Activated CD4-positive, CD25-positive, alpha-beta regulatory T cell treated with anti-CD3 and anti-CD28 coated beads, Interleukin-2, amount 50 U/mL, for 72 hours (primary cell): ENCODE measurements around the gene PIEZO2.

Experiments
- DNase-seq: peaks from one replicate; pipeline ENCODE4 v3.0.0; 2021

PIEZO2 gene

DNA sequence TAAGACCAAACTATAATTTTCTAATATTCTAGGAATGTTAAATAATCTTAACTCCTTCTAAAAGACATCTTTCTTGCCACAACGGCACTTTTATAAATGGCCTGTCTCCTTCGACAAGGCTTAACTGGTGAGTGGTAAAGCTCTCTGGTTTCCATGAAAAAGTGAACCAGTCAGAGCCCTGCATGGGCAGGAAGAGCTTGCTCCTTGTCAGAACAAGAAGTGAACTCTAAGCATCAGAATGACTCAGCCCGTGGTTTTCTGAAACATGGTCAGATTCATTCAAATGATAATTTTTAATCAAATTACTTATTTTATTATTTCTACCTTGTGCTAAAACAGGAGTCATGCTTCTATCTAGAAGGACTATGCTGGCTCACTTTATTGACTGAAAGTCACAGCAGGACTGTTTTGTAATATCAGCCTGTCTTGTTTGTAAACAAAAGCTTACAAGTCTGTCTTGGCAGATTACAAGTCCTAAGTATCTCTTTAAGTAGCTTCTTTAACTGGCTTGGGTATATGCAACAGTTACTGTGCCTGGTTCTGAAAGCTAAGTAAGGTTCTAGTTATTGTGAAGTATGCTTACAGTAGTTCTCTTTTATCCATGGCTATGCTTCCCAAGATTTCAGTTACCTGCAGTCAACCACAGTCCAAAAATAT, 378.2 kb downstream of the PIEZO2 start:
- no peak for DNase-seq

DNA sequence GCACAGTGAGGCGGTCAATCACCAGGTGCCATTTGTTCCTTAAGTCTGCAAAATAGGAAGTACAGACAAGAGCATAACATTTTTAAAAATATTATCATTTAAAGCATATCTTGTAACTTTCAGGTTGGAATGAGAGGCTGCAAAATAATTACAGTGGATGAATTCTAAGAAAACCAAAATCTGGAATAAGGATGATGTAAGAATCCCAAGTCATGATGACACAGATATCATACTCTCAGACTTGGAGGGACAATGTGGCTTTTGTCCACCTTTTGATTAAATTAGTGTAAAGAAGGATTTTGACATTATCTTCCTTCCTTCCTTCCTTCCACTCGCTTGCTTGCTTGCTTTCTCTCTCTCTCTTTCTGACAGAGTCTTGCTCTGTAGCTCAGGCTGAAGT, 379.1 kb downstream of the PIEZO2 start:
- DNase-seq, result no peak

DNA sequence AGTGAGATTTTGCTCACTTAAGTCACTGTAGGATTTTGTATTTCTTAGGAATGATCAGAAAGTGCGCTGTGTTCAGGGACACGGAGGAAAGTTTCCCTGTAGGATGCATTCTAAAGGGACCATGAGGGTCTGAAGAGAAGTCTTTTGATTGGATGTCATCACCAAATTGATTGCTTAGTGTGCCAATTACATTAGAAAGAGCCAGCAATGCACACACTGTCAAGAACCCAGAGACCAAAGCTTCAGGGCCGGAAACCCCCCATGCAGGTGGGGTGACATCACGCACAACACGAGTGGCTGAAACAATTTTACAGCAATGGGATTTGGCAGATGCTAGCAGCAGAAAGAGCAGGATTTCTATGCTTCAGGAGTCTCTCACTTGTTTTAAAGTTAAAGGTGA, 381.1 kb downstream of the PIEZO2 start:
- no peak for DNase-seq

DNA sequence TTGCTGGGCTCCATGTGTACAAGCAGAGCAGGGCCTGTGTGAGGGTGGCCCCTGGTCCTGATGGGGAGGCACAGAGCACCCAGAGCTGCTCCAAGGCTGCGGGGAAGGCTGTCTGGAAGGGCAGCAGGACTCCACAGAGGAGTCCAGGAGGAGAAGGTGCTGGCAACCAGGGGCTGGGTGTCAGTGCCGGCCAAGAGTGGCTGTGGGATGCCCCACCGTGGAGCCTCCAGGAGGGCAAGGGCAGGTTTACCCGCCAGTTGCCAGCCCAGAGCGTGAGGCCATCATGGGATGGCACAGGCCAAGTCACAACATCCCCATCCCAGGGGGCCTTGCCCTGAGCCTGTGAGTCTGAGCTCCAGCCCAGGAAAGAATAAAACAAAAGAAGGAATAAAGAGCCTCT, 381.7 kb downstream of the PIEZO2 start:
- DNase-seq, result no peak

DNA sequence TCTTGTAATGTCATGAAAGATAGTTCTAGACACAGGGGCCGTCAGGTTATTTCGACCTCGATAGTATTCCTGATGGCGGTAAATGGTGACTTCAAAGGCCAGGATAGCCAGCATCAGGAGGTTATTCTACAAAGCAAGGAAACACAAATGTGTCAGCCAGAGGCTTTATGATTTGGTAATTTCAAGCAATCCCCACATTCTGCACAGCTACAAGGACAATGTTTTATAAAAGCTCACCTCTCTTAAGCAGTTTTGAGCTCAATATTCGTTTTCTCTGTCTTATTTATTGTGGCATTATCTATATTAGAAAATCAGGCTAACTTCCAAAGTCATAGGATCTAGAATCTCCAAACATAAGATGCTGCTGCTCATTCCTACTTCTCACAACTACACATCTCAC, 388.4 kb downstream of the PIEZO2 start:
- DNase-seq, result no peak

DNA sequence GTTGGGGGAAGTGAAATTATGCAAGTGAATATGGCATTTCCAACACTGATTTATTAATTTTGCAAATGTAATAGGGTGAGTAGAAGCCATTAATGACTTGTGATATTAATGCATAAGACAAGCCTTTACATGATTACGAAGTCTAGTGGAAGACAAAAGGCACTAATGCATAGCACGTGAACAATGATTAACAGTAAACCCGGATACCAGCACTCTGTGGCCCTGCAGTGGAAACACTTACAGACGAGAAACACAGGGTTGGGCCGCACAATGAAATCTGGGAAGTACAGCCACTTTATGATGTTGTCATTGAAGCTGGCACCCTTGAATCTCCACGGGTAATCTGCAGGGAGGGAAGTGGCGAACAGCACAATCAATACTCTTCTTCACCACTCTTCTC, 390.1 kb downstream of the PIEZO2 start:
- no peak for DNase-seq

DNA sequence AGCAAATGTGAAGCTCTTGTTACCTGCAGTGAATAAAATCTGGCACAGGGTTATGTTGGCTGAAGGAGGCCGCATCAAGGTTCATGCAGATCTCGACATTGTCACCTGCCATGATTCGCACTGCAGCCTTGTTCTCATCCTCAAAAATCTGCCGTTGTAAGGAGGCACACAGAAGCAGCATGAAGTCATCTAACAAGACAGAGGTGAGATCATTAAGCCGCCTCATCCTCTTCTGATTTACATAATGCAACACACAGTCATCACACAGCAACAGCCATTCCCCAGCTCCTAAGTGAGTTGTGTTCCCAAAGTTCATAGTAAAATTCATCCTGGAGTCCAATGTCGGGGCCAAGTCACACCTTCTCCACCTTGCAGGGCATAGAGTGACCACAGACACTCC, 391.4 kb downstream of the PIEZO2 start:
- DNase-seq, result no peak

DNA sequence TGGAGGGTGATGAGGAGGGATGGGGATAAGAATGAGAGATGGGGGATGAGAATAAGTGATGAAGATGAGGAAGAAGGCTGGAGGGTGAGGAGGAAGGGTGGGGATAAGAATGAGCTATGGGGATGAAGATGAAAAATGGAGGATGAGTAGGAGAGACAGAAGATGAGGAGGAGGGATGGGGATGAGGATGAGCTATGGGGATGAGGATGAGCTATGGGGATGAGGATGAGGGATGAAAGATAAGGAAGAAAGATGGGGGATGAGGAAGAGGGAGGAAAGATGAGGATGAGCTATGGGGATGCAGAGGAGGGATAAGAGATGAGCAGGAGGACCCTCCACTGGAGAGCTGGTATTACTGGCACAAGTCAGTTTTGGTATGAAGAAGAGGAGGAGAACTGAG, 392.0 kb downstream of the PIEZO2 start:
- DNase-seq, result no peak

DNA sequence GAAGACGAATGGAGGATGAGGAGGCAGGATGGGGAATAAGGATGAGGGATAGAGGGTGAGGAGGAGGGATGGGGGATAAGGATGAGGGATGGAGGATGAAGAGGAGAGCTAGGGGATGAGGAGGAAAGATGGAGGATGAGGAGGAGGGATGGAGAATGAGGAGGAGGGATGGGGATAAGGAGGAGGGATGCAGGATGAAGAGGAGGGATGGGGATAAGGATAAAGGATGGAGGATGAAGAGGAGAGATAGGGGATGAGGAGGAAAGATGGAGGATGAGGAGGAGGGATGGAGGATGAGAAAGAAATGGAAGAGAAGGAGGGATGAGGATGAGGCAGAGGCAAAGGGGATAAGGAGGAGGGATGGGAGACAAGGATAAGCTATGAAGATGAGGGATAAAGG, 393.5 kb downstream of the PIEZO2 start:
- DNase-seq, result no peak

DNA sequence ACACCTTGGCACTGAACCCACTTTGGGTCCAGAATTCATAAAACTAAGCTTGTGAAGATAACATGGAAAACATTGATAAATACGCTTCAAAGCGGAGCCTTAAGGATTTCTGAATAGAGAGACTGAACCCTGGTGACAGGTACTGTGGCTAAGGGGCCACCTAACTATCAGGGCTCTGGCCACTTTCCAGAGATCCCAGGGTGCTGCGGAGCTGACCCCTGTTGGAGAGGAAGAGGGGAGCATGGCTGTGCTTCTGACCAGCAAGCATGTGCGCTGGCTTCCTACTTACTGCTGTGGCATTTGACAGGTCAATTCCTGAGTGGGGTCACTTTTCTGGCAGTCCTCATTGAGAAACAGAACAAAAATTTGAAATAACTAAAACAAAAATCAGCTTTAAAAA, 395.2 kb downstream of the PIEZO2 start:
- DNase-seq, result no peak

DNA sequence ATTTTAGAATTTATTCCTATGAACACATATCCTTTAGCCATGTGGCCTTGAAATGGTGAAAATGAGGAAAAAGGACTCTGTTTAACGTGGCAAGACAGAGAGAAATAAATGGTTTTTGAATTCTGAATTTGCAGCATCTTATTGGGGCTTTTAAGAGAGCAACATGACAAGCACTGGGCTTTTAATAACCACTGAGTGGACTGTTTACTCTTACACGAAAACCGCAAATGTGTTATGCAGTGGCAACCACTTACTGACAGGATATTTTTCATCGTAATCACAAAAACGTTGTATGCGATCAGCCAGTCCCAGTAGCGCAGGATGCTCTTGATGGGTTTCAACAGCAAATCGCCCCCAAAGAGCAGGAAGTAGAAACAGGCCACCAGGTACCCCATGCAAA, 397.0 kb downstream of the PIEZO2 start:
- DNase-seq, result no peak

DNA sequence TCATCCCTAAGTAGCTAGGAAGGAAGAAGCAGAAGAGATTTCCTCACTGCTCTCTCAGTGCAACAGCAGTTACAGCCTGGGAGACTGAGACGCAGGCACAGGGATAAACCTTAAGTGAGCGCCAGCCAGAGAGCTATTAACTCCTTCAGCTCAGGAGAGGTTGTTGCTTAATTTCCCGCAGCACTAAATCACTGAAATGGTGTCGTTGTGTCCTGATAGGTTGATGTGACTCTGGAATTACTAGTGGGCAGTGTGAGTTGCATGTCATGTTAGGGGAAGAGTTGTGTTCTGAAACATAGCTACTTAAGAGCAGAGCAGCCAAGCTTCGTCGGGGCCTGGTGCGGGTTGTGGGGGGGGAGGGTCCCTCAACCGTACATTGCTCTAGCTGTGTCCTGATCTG, 397.7 kb downstream of the PIEZO2 start:
- no peak for DNase-seq

DNA sequence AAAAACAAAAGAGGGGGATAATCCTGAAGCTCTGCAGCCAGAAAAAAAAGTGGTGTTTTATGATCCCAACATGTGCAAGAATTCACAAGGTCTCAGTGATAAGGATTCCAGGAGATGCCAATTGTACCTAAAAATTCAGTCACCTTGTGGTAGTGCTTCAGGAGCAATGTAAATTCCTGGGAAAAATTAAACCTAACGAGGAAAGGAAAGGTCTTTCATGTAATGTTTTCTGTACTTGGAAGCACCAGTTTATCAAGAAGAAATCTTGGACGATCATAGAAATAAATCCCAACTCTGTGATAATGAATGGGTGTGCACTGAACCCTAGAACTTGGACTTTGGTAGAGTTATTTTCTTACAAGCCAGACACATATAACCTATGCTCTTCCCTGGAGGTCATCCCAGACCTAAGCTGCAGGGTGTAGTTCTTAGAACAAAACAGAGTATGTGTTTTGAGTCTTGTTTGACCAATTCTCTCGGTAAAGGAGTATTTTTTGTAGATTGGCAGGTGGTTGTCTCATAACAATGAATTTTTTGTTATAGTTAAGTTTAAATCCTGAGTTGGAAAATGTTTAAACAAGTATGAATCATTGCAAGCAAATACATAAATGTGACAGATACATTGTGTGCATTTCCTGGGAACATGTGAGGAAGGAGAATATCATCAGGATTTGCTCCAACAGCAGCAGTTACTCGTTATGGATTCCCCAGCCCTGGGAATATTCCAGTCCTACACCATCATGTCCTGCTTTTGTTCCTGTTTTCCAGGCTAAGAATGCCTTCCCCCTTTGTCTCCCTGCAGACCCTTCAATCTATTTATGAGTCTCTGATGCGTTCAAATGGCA, 399.0 kb downstream of the PIEZO2 start:
- DNase-seq, result no peak

DNA sequence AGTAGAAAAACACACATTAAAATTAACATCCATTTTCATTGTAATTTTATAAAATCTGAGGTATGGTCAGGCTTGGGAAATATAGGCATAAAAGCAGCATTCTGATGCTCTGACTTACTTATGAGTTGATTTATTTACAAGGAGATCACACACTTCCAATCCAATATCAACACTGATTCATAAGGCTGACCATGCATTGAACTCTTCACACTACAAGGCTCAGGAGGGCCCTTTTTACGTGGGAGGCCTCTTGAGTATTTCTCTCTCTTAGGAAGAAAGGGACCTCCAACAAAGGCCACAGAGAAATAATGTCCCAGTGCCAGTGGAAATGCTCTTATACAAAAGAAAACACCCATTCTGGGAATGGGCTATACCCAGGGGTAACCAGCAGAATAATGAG, 400.7 kb downstream of the PIEZO2 start:
- no peak for DNase-seq

DNA sequence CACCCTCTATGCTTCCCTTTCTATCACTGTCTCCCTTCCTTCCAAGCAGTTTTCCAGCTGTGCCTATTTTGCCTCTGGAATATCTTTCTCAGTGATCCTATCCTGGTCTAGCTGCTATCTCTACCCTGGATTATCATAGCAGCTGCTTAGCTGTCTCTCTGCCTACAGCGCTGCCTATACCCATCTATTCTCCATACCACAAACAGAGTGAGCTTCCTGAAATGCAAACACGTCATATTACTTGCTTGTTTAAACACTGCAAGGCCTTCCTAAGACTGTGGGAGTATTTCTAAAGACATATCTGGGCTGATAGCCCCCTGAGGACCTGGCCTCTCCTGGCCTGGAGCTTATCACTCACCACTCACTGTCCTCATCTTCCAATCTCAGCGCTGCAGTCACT, 403.4 kb downstream of the PIEZO2 start:
- no peak for DNase-seq

DNA sequence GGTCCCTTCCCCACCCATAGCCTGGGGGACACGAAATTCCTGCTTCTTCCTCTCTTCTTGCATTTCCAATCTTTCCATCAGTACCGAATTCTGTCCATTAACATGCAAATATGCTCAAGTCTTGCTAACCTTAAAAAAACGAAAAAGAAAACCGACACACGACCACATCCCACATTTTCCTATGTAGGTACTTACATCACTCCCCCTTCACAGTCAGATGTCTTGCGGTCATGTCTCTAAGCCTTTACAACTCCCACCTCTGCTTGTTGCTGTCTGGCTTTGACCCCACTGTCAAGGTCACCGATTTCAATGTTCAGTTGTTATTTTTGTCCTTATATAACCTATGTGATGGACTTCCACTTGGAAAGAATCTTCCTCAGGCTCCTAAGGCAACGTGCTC, 404.1 kb downstream of the PIEZO2 start:
- no peak for DNase-seq

DNA sequence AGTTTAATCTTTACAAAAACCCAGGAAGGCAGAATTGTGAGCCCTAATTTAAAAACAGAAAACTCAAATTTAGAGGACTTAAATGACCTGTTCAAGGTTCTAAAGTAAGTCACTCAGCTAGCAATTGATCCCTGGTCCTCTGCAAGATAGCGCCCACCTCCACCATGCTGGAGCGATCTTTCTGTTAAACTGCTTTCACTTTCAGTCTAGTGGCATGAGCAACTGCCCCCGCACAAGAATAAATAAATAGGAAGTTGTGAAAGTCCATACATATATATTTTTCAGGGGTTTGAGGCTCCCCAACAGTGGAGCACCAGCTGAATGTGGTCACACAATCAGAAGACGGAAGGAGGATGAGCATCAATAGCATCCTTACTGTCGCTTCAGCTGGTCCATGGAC, 405.6 kb downstream of the PIEZO2 start:
- no peak for DNase-seq

DNA sequence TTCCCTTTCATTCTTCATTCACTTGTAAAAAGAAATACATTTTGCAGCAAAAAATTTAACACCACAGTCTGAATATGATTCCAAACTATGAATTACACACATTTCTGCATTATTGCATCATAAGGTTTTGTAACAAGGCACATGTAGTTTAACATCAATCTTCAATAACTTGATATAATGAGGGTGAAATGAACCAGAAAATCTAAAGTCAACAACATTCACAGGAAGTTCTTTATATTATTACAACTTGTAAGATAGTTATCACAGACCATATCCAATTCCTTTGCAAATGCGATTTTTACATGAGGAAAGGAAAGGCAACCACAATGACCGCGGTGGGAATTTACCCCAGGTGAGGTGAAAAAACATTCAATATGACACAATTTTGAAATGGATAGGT, 410.2 kb downstream of the PIEZO2 start:
- DNase-seq, result no peak

DNA sequence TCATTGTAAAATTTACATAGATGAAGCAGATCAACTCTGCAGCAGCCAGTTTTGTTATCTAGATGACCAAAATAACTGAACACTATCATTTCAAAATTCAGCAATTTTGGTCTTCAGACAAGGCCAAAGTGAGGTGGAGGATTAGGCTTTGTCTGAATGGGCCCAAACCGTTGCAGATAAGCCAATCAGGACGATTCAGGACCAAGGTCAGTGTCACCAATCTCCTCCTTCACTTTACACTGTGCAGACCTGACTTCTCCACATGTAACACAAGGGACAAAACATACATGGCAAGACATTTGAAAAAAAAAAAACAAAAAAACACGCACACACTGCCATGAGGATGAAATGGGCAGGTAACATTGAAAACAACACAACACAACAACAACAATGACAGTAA, 412.4 kb downstream of the PIEZO2 start:
- no peak for DNase-seq

DNA sequence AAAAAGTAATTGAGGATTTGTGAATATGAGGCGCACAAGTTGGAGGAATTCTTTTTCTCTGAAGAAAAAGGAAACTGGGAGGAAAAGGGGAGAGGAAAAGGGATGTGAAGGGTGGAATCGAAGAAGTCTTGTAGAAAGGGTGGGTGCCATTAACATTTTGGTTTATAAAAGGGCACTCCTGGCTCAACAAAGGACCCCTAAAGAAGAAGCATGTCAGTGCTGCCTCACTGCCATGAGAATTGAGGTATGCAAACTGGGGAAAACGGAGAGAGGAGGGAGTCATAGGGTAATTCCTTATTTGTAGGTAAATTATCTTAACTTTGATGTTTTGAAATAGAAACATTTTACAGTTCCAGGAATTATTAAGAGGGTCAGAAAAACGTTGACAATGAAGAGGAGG, 416.4 kb downstream of the PIEZO2 start:
- DNase-seq, result no peak

DNA sequence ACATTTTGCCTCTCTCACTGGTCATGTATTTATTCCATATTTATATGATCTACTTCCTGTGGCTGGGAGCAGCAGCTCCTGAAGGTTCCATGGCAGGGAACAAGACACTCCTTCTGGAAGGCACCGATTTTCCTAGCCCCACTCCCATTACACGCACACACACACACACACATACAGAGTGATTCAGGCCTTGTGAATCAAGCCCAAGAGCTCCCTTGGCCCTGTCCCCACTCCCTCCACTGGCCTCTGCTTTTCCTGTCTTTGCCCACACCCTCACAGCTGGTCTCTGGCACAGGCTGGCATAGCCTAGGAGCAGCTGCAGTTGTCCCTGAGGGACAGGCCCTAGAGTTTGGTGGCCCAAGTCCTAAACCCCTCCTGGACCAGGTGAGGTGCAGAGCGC, 421.9 kb downstream of the PIEZO2 start:
- DNase-seq, result no peak

DNA sequence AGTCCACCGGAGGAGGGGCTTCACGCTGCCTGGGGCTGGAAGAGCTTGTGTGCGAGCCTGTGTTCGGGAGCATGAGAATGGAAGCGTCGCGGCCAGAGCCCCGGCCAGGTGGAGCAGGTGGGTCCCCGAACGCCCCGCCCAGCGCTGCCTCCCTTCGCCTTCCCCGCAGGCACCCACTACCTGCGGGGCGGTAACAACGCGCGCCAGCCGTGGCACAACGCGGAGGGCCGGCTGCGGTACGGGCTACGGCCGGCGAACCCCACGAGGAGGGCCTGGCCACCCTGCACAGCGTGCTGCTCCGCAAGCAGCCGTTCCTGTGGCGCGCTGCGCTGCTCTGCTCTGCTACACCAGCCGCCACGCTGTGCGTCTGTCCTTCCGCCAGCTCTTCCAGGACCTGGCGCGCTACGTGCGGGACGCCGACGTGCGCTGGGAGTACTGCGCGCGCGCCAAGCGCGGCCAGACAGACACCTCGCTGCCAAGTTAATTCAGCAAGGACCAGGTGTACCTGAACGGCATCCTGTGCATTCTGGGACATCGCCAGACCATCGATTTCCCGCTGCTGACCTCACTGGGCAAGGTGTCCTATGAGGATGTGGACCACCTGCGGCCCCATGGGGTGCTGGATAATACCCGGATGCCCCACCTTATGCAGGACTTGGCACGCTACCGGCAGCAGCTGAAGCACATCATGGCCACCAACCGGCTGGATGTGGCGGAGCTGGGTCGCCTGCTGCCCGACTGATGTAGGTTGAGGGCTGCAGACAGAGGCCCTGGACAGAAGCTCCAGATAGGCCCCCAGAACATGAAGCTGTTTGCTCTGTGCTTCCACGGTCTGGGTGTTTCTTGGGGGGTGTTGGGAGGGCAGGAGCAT, 422.9 kb downstream of the PIEZO2 start:
- no peak for DNase-seq

DNA sequence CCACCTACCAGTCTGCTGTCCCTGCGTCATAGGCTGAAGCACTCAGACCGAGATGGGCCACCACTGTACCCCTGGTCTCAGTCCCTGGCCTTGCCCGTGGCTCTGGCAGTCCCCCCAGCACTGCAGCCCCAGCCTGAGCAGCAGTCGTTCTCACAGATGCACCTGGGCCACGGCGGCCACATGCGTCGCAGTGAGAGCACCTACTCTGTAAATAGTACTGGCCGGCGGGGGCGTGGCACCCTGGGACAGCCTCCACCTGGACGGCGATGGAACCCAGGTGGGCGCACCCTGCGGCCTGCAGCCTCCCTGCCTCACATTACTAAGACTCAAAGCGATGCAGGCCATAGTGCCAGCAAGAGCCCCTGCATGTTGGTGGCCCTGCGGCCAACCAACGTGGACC, 424.7 kb downstream of the PIEZO2 start:
- DNase-seq, result no peak

DNA sequence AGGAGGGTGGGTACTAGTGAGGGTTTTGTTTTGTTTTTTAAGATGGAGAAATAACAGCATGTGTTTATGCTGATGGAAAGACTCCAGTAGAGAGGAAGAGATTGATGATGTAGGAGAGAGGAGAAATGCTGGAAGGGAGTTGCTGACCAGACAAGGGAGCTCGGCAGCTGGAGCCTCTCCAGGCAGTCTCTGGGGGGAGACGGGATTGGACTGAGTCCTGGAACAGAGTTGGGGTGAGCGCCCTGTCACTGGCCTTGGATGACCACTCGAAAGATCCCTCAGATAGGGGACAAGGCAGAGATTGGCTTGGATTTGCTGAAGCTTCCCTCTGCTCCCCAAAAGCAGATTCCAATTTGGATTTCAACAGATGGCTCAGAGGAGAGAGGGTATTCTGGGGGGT, 425.9 kb downstream of the PIEZO2 start:
- DNase-seq, result no peak
